ENCODE results near the gene TRIO. TPM values are rescaled to one million over a fixed set of nuclear protein-coding genes. Genes with fewer than 3 reads are reported as not detected.

The TRIO gene
- total RNA-seq, 1 donor from 2014 or later, result 223 TPM

- DNase-seq, result no peak
- POLR2A ChIA-PET, result no interaction called here
- Mint-ChIP-seq H3K27me3 (no peaks in the 10 kb centered on the region), H3K9me3 (no peaks in the 10 kb centered on the region), H3K4me1 (no peaks in the 10 kb centered on the region), H3K4me3 (no peak overlapping the region), H3K36me3 (ENCODE audit: low read depth) (peaks cover 85% of the 10 kb centered on the region), H3K27ac (no peak overlapping the region)
- no peak for ATAC-seq (ENCODE audit: low read depth)
- TF ChIP-seq CTCF (IDR thresholded peaks at IDR 0.05), result no peak
- intact Hi-C loops (cut with micrococcal nuclease), result no loop called here
- CTCF ChIA-PET, result no interaction called here
Observed at GRCh38 chr5:14503681-14504331, 360.7 kb downstream of the TRIO start.

GRCh38 chr5:14504332-14504727, 361.2 kb downstream of the TRIO start:
- no peaks in the 10 kb centered on the region for H3K27me3 Mint-ChIP-seq
- no peak for TF ChIP-seq CTCF (IDR thresholded peaks at IDR 0.05)
- H3K4me1 Mint-ChIP-seq, result no peaks in the 10 kb centered on the region
- DNase-seq (no peak), ATAC-seq (ENCODE audit: low read depth) (no peak)
- H3K36me3 Mint-ChIP-seq (ENCODE audit: low read depth), result peaks cover 80% of the 10 kb centered on the region
- intact Hi-C loops (cut with micrococcal nuclease), result no loop called here
- no peak overlapping the region for H3K4me3 Mint-ChIP-seq
- ChIA-PET CTCF (interaction anchor here (1.2 kb wide), 1 partner anchor 144 kb away, joined by 3 read pairs; no protein-coding TSS in a partner anchor), POLR2A (no interaction called here)
- no peak overlapping the region for H3K27ac Mint-ChIP-seq
- no peaks in the 10 kb centered on the region for H3K9me3 Mint-ChIP-seq

GRCh38 chr5:14504816-14505215, 361.7 kb downstream of the TRIO start:
- ChIA-PET POLR2A (no interaction called here), CTCF (interaction anchor here (0.8 to 1.2 kb wide), 2 partner anchors 144 to 149 kb away, joined by 3 read pairs; no protein-coding TSS in a partner anchor)
- peaks cover 77% of the 10 kb centered on the region for H3K36me3 Mint-ChIP-seq (ENCODE audit: low read depth)
- H3K4me1 Mint-ChIP-seq, result no peaks in the 10 kb centered on the region
- no peak for DNase-seq
- no peak overlapping the region for H3K27ac Mint-ChIP-seq
- TF ChIP-seq CTCF (IDR thresholded peaks at IDR 0.05), result no peak
- H3K27me3 Mint-ChIP-seq, result no peaks in the 10 kb centered on the region
- intact Hi-C loops (cut with micrococcal nuclease), result no loop called here
- no peaks in the 10 kb centered on the region for H3K9me3 Mint-ChIP-seq
- H3K4me3 Mint-ChIP-seq, result no peak overlapping the region
- no peak for ATAC-seq (ENCODE audit: low read depth)

GRCh38 chr5:14505310-14506139, 362.4 kb downstream of the TRIO start:
- Mint-ChIP-seq H3K27me3 (no peaks in the 10 kb centered on the region), H3K4me1 (no peaks in the 10 kb centered on the region), H3K36me3 (ENCODE audit: low read depth) (peaks cover 75% of the 10 kb centered on the region), H3K4me3 (no peak overlapping the region), H3K27ac (no peak overlapping the region), H3K9me3 (no peaks in the 10 kb centered on the region)
- intact Hi-C loops (cut with micrococcal nuclease), result no loop called here
- ChIA-PET CTCF (interaction anchor here (0.8 to 1.2 kb wide), 2 partner anchors 143 to 149 kb away, joined by 3 read pairs; no protein-coding TSS in a partner anchor), POLR2A (no interaction called here)
- TF ChIP-seq CTCF (IDR thresholded peaks at IDR 0.05), result no peak
- ATAC-seq (ENCODE audit: low read depth) (no peak), DNase-seq (no peak)

- Mint-ChIP-seq H3K27ac (no peak overlapping the region), H3K9me3 (no peaks in the 10 kb centered on the region), H3K27me3 (no peaks in the 10 kb centered on the region), H3K4me3 (no peak overlapping the region), H3K36me3 (ENCODE audit: low read depth) (peaks cover 73% of the 10 kb centered on the region), H3K4me1 (no peaks in the 10 kb centered on the region)
- no peak for ATAC-seq (ENCODE audit: low read depth)
- intact Hi-C loops (cut with micrococcal nuclease), result no loop called here
- TF ChIP-seq CTCF (IDR thresholded peaks at IDR 0.05), result no peak
- no peak for DNase-seq
- ChIA-PET POLR2A (no interaction called here), CTCF (no interaction called here)
Observed at GRCh38 chr5:14506140-14506538, 363.0 kb downstream of the TRIO start.
